ENCODE data around the gene ATG7. TPM values are rescaled to one million over a fixed set of nuclear protein-coding genes. Genes with fewer than 3 reads are reported as not detected.

ATG7 gene
- total RNA-seq, 1 donor from 2014 or later = 61.7 TPM

DNA sequence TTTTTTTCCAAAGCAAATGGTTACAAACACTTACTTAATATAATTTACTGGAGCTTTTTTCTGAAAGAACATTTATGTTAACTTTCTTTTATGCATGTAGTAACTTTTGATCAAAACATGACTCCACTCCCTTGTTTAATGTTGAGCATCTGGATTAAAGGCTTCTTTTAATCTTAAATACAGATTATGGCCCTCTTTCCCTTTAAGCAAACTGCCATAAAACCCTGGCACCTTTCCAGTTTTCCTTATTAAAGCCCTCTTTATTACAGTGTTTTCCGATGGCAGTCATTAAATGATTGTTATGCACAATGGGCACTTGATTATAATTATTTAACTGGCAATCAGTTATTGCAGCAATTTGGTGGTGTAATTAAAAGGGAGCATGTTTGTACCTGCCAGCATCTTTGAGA, 204.5 kb downstream of the ATG7 start:
- Histone ChIP-seq H3K9me3 (no peaks in the 10 kb centered on the region), H3K36me3 (no peaks in the 10 kb centered on the region), H3K27ac (no peak overlapping the region), H3K27me3 (ENCODE audit: low read depth) (no peaks in the 10 kb centered on the region), H3K4me1 (peaks cover 29% of the 10 kb centered on the region), H3K4me3 (no peak overlapping the region)
- intact Hi-C loops (cut with DNase I) = no loop called here
- ATAC-seq (no peak), DNase-seq (no peak)
- TF ChIP-seq, protein P1, sequence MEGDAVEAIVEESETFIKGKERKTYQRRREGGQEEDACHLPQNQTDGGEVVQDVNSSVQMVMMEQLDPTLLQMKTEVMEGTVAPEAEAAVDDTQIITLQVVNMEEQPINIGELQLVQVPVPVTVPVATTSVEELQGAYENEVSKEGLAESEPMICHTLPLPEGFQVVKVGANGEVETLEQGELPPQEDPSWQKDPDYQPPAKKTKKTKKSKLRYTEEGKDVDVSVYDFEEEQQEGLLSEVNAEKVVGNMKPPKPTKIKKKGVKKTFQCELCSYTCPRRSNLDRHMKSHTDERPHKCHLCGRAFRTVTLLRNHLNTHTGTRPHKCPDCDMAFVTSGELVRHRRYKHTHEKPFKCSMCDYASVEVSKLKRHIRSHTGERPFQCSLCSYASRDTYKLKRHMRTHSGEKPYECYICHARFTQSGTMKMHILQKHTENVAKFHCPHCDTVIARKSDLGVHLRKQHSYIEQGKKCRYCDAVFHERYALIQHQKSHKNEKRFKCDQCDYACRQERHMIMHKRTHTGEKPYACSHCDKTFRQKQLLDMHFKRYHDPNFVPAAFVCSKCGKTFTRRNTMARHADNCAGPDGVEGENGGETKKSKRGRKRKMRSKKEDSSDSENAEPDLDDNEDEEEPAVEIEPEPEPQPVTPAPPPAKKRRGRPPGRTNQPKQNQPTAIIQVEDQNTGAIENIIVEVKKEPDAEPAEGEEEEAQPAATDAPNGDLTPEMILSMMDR (IDR thresholded peaks at IDR 0.05) = no peak

DNA sequence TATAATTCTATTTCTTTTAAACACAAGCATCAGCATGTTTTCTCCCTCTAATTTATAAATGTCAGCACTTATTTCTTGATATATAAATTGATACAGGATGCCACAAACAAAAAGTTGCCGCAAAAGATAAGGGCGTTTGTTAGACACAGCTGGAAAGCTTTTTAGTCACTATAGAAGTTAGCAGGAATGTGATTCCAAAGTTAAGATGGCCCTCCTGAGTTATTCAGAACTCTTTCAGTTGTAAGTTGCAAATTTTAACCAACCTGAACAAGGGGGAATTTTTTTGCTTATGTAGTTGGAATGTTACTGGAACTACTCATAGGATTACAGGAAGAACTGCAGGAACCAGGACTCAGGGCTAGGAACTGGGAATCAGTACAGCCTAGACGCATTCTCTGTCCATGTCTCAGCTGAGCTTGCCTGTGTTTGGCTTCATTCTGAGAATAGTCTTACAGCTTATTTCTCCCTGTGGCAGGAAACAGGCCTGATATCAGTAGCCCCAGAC, 205.3 kb downstream of the ATG7 start:
- TF ChIP-seq, protein P1 (IDR thresholded peaks at IDR 0.05) = no peak
- Histone ChIP-seq H3K27me3 (ENCODE audit: low read depth) (no peaks in the 10 kb centered on the region), H3K27ac (no peak overlapping the region), H3K9me3 (no peaks in the 10 kb centered on the region), H3K36me3 (no peaks in the 10 kb centered on the region), H3K4me3 (no peak overlapping the region), H3K4me1 (peaks cover 36% of the 10 kb centered on the region)
- intact Hi-C loops (cut with DNase I) = no loop called here
- ATAC-seq (peak; percentile 21 to 38), DNase-seq (no peak)

DNA sequence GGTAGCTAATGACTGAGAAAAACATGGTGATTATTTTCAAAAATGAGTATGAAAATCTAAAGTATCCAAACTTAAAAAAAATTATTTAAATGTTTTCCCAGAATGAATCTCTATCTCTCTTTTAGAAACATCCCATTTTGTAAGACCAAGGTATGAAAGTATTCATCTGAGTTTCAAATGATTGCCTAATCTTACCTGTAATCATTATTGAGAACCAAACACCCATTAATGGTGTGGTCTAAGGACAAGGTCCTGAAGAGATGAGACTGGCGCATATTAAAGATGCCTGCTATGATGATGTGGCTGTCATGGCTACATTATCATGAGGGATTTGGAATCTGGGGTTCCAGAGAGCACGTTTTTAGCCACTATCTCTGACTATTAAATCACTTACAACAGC, 206.0 kb downstream of the ATG7 start:
- intact Hi-C loops (cut with DNase I) = no loop called here
- DNase-seq = no peak
- Histone ChIP-seq H3K27me3 (ENCODE audit: low read depth) (no peaks in the 10 kb centered on the region), H3K27ac (no peak overlapping the region), H3K9me3 (no peaks in the 10 kb centered on the region), H3K4me1 (peaks cover 37% of the 10 kb centered on the region), H3K36me3 (no peaks in the 10 kb centered on the region), H3K4me3 (no peak overlapping the region)
- no peak for ATAC-seq
- TF ChIP-seq, protein P1 (IDR thresholded peaks at IDR 0.05) = no peak

DNA sequence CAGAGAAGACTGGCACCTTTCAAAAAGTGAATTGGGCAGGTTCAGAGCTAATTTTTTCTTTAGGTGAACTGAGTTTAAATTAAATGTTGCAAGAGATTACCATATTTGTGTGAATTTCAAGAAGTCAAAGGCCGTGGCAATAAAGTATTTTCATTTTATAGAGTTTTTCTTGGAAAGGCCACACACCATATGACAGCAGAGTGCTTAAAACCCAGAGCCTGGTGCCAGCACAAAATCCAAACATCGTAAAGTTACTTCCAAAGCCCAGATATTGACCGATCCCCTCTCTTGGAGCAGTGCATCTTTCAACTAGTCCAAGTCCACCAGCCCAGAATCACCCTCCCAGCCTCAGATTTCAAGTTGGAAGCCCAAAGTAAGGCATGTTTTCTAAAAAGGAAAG, 207.0 kb downstream of the ATG7 start:
- H3K4me1 ChIP-seq = peaks cover 37% of the 10 kb centered on the region
- TF ChIP-seq, protein P1 (IDR thresholded peaks at IDR 0.05) = no peak
- DNase-seq (no peak), ATAC-seq (no peak)
- H3K4me3 ChIP-seq = no peak overlapping the region
- H3K27ac ChIP-seq = no peak overlapping the region
- intact Hi-C loops (cut with DNase I) = no loop called here
- H3K9me3 ChIP-seq = no peaks in the 10 kb centered on the region
- H3K27me3 ChIP-seq (ENCODE audit: low read depth) = no peaks in the 10 kb centered on the region
- H3K36me3 ChIP-seq = no peaks in the 10 kb centered on the region

DNA sequence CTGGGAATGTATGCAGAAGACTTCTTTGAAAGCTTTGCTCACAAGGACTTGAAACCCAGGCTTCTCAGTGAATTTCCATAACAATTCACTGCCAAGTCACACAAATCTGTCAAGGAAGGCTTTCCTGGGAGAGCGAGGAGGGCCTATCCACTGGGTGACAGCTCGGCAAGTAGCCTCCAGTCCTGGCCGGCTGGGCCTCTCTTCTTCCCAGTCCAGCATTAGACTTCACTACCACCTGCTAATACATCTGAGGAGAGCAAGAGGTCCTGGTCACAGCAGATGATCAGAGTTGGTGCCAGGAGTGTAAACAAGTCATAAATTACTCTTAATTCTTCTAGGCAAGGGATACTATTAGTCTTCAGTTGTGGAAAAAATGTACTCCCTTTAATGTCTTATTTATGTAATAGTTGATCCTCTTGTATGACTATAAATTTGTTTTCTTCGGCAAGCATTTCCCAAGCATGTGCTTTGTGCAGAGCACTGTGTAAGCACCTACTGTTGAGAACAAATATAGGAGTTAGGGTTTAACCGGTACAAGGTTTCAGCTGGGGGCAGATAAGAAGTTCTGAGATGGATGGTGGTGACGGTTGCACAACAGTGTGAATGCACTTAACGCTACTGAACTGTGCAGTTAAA, 208.6 kb downstream of the ATG7 start:
- H3K4me1 ChIP-seq = peaks cover 37% of the 10 kb centered on the region
- H3K27me3 ChIP-seq (ENCODE audit: low read depth) = no peaks in the 10 kb centered on the region
- H3K36me3 ChIP-seq = no peaks in the 10 kb centered on the region
- intact Hi-C loops (cut with DNase I) = no loop called here
- H3K4me3 ChIP-seq = no peak overlapping the region
- TF ChIP-seq, protein P1 (IDR thresholded peaks at IDR 0.05) = no peak
- ATAC-seq (peak; percentile 56 to 75), DNase-seq (no peak)
- H3K27ac ChIP-seq = peak overlapping the region; percentile 14
- no peaks in the 10 kb centered on the region for H3K9me3 ChIP-seq

All from lower lobe of right lung (tissue), 2 donors.